Measurements from ENCODE around the gene MECP2. TPM values are rescaled to one million over a fixed set of nuclear protein-coding genes. Genes with fewer than 3 reads are reported as not detected.

MECP2 gene
- total RNA-seq, 6 experiments from 2014 or later, result 14.1 to 18.4 (median 16.0) TPM

DNA sequence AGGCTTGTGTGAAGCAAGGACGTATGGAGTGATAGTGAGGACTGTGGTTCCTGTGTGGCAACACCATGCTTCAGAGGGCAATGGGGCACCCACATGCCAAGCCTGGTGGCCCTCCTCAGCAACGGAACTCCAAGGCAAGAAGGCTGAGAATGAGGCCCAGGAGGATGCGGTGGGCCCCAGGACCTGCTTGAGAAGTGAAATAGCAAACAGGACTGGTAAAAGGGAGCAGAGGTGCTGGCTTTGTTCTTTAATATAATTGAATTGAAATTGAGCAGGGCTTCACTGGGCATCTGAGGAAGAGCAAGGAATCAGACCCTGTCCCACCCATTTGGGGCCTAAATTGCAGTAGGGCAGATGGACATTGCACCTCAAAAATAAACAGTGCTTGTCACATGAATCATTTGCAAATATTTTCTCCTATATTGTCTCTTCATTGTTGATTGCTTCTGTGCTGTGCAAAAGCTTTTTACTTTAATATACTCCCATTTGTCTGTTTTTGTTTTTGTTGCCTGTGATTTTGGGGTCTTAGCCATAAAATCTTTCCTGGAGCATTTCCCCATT lies 122.7 kb downstream of the MECP2 start:
- H3K4me3 ChIP-seq, result no peak overlapping the region
- 7% methylated on average over 2 of the region's 3 CpGs for WGBS (ENCODE audit: insufficient coverage, low coverage, low lambda C conversion rate, missing lambda C conversion rate)
- ATAC-seq, result no peak
- peak overlapping the region; percentile 98 to 99 (median 98) for H3K27ac ChIP-seq
- DNase-seq, result no peak
- intact Hi-C loops (cut with DNase I), result no loop called here
- no peaks in the 10 kb centered on the region for H3K36me3 ChIP-seq
- TF ChIP-seq, protein P1, sequence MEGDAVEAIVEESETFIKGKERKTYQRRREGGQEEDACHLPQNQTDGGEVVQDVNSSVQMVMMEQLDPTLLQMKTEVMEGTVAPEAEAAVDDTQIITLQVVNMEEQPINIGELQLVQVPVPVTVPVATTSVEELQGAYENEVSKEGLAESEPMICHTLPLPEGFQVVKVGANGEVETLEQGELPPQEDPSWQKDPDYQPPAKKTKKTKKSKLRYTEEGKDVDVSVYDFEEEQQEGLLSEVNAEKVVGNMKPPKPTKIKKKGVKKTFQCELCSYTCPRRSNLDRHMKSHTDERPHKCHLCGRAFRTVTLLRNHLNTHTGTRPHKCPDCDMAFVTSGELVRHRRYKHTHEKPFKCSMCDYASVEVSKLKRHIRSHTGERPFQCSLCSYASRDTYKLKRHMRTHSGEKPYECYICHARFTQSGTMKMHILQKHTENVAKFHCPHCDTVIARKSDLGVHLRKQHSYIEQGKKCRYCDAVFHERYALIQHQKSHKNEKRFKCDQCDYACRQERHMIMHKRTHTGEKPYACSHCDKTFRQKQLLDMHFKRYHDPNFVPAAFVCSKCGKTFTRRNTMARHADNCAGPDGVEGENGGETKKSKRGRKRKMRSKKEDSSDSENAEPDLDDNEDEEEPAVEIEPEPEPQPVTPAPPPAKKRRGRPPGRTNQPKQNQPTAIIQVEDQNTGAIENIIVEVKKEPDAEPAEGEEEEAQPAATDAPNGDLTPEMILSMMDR (IDR thresholded peaks at IDR 0.05), result no peak
- no peak for TF ChIP-seq POLR2A (IDR thresholded peaks at IDR 0.05)
- no peaks in the 10 kb centered on the region for H3K9me3 ChIP-seq
- H3K27me3 ChIP-seq, result no peaks in the 10 kb centered on the region
- peaks cover 0 to 24% (median 2%) of the 10 kb centered on the region in 4 donors for H3K4me1 ChIP-seq

DNA sequence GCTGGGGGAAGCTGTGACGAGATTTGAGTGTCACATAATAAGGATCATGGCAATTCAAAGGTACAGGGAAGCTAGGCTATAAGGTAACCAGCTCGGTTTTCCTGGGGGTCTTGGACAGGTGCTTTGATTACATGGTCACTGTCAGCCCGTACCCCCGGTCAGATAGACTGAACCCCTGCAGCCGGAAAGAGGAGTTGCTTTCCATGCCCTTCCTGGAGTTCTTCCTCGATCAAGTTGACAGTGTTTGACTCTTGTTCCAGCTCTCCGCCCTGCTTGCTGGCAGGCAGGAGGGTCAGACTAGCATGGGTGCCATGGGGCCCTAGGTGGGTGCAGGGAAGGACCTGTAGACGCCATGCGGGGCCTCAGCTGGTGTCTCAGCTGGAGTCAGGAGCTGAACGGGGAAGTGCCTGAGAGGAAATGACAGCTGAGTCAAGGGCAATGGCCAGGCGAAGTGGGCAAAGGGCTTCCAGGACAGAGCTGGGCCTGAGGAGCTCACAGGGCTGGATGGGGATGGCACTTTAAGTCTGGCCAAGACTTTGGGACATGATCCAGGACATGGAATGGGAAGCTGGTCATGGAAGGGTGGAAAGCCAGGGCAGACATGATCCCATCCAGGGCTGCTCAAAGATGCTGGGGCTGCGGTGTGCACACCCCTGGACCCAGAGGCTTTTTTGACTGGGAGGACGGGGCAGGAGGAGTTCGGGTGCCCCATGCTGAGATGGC lies 123.4 kb downstream of the MECP2 start:
- no peaks in the 10 kb centered on the region for H3K36me3 ChIP-seq
- H3K4me1 ChIP-seq, result peaks cover 0 to 31% (median 2%) of the 10 kb centered on the region in 4 donors
- DNase-seq (no peak), ATAC-seq (peak in 1 of 4 donors; percentile 1)
- intact Hi-C loops (cut with DNase I), result no loop called here
- H3K27ac ChIP-seq, result peak overlapping the region; percentile 98 to 99 (median 98)
- peak overlapping the region in 1 of 3 donors; percentile 95 for H3K4me3 ChIP-seq
- 60% methylated on average over 2 of the region's 14 CpGs for whole genome bisulfite sequencing (ENCODE audit: insufficient coverage, low coverage, low lambda C conversion rate, missing lambda C conversion rate)
- no peaks in the 10 kb centered on the region for H3K27me3 ChIP-seq
- no peak for TF ChIP-seq POLR2A (IDR thresholded peaks at IDR 0.05)
- TF ChIP-seq, protein P1 (IDR thresholded peaks at IDR 0.05), result no peak
- no peaks in the 10 kb centered on the region for H3K9me3 ChIP-seq

DNA sequence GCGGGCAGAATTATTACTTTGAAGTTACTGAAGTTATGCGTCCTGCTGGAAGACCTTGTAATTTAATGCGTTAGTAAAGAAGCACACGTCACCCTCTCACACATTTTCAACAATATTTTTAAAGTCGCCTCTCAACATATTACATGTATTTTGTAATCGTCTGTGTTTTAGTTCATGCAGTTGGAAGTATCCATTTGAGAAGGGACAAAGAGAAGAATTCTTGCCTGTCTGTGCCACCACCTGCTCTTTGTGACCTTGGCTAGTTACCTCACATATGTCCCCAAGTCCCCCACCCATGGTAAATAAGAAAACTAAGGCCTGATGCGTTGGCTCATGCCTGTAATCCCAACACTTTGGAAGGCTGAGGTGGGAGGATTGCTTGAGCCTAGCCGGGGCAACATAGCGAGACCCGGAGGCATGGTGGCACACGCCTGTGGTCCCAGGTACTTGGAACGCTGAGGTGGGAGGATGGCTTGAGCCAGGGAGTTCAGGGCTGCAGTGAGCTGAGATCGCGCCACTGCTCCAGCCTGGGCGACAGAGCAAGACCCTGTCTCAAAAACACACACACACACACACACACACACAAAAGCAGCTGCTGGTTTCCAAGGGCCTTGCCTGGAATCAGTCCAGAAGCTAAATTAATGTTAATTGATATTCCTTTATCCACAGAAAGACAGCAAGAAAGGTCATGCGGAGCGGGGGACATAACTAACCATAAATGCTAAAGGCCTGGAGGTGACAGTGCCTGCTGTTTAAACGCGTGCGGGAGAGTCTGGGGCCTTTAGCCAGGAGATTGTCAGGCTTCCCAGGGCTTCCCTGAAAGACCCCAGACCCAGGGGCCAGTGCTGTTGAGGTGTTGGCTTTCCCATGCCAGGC lies 124.2 kb downstream of the MECP2 start:
- Histone ChIP-seq H3K9me3 (no peaks in the 10 kb centered on the region), H3K36me3 (no peaks in the 10 kb centered on the region), H3K4me1 (peaks cover 0 to 38% (median 2%) of the 10 kb centered on the region in 4 donors), H3K27me3 (no peaks in the 10 kb centered on the region), H3K27ac (peak overlapping the region; percentile 98 to 99 (median 98)), H3K4me3 (peak overlapping the region; percentile 38 to 95 (median 53))
- DNase-seq (no peak), ATAC-seq (no peak)
- intact Hi-C loops (cut with DNase I), result no loop called here
- WGBS (ENCODE audit: insufficient coverage, low coverage, low lambda C conversion rate, missing lambda C conversion rate), result 49% methylated on average over 18 of the region's 20 CpGs
- TF ChIP-seq, protein P1 (IDR thresholded peaks at IDR 0.05), result no peak
- TF ChIP-seq POLR2A (IDR thresholded peaks at IDR 0.05), result no peak

DNA sequence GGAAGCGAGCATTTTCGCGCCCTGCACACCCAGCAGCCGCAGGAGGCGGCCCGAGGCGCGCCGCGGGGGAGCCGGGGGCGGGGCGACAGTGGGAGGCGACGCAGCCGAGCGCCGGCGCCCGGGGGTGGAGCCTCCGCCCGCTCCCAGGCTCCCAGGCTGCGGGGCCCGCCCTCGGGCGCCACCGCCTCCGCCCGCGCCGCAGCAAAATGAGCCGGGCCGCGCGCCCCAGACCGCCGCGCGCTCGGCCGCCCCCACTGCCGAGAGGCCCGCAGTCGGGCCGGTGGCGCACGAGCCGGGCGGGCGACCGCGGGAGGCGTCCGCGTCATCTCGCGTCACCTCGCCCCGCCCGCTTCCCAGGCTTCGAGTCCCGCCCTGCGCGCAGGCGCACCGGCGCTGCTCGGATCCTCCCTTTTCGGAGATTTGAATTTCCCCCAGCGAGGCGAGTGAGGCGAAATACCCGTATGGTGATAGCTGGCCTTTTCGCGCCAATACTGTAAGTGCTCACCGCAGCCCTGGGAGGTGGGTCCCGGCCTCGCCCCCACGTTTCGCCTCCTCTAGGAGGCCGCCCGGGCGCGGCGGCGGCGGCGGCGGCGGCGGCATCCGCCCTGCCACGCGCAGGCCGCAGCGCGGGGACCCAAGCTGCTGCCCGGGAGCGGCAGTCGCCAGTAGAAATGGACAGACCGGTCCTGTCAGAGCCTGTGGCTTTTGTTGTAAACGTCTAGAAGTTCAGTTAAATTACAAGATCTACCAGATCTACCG lies 125.0 kb downstream of the MECP2 start, which contains the start of gene TMEM187:
Gene TMEM187 (plus strand): TSS at position 387 of the 759 bp plus-strand sequence. CDS start 9,309 bp downstream, outside the sequence.
- TF ChIP-seq, protein P1 (IDR thresholded peaks at IDR 0.05), result no peak
- TF ChIP-seq POLR2A (IDR thresholded peaks at IDR 0.05), result peak; percentile 69
- Histone ChIP-seq H3K4me3 (peak within 1 kb of the TSS; percentile 55 to 95 (median 77)), H3K27ac (peak within 1 kb of the TSS; percentile 98 to 99 (median 98)), H3K27me3 (no peaks in the 10 kb centered on the region), H3K36me3 (no peaks in the 10 kb centered on the region), H3K9me3 (no peaks in the 10 kb centered on the region), H3K4me1 (peaks cover 0 to 46% (median 2%) of the 10 kb centered on the region in 4 donors)
- ATAC-seq (peak; percentile 46 to 67 (median 63)), DNase-seq (peak; percentile 88 to 93 (median 93))
- intact Hi-C loops (cut with DNase I), result no loop called here
- WGBS (ENCODE audit: insufficient coverage, low coverage, low lambda C conversion rate, missing lambda C conversion rate), result 10% methylated on average over 4 of the region's 103 CpGs

All from right lobe of liver (tissue), 6 donors.